ENCODE data around the gene CDKAL1. TPM values are rescaled to one million over a fixed set of nuclear protein-coding genes. Genes with fewer than 3 reads are reported as not detected.

CDKAL1 gene
- total and polyA plus RNA-seq, 2 donors (not counting 3 experiments of a cell fraction or from before 2014, with no cell fraction given): 6.1 to 20.5 TPM

DNA sequence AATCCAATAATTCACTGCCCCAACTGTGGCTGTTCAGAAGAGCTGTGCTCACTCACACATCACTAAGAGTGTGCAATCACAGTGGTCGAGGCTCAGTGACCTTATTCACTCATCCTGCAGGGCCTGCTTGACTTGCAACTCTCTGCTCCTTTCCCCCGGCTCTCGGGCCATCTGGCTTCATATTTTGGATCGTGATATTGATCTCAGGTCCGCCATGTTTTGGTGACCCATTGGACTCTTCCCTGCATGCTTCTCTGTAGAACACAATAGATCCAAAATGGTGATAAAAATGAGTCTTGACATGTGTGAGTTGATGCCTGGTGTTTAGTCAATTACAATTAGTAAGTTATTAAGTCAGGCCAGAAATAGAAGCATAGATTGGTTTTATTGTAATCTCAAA lies 745.4 kb downstream of the CDKAL1 start:
- no peak overlapping the region for H3K4me2 ChIP-seq (ENCODE audit: insufficient read depth, low read length)
- intact Hi-C loops (cut with micrococcal nuclease): no loop called here
- DNase-seq (ENCODE audit: low read depth, low spot score) (no peak), FAIRE-seq (no peak)
- H3K9me1 ChIP-seq (replicated peaks; ENCODE audit: control insufficient read depth, extremely low read depth, insufficient read depth, low read length): no peaks in the 10 kb centered on the region
- TF ChIP-seq FOS (IDR thresholded peaks at IDR 0.05; ENCODE audit: borderline replicate concordance, insufficient read depth, low read length) (no peak), CTCF (IDR thresholded peaks at IDR 0.05; ENCODE audit: extremely low read depth in 1 of 2, insufficient read depth in 1 of 2, low read depth in 1 of 2, low read length in 2 of 2) (no peak), JUN (IDR thresholded peaks at IDR 0.05; ENCODE audit: borderline replicate concordance, insufficient read depth, insufficient read length, low read depth) (no peak), POLR2A (IDR thresholded peaks at IDR 0.05; ENCODE audit: low read depth, low read length) (no peak), POLR2AphosphoS5 (IDR thresholded peaks at IDR 0.05; ENCODE audit: insufficient read depth, low read depth, low read length) (no peak), GATA2 (IDR thresholded peaks at IDR 0.05; ENCODE audit: insufficient read depth, insufficient read length, low read depth, low read length) (no peak), MAX (IDR thresholded peaks at IDR 0.05; ENCODE audit: insufficient read depth, insufficient read length) (no peak), EZH2 (IDR thresholded peaks at IDR 0.05; ENCODE audit: borderline replicate concordance, low read depth, low read length, severe bottlenecking) (no peak)
- BruUV-seq (replicated peaks): no TSS peak
- ChIA-PET CTCF (no interaction called here), POLR2A (no interaction called here)
- H3K9me3 ChIP-seq (replicated peaks; ENCODE audit: control insufficient read depth, insufficient read depth, low read length): no peaks in the 10 kb centered on the region
- H3K36me3 ChIP-seq (ENCODE audit: control insufficient read depth in 2 of 2, extremely low read depth in 1 of 2, insufficient read depth in 2 of 2, low read length in 2 of 2): no peaks in the 10 kb centered on the region
- no peaks in the 10 kb centered on the region for H3K27me3 ChIP-seq (ENCODE audit: control insufficient read depth in 2 of 2, insufficient read depth in 2 of 2, low read length in 2 of 2)
- H2AFZ ChIP-seq (ENCODE audit: low read depth, low read length): no peak overlapping the region
- no peaks in the 10 kb centered on the region for H3K4me1 ChIP-seq (ENCODE audit: control insufficient read depth, extremely low read depth, insufficient read depth, low read length)
- no peaks in the 10 kb centered on the region for H4K20me1 ChIP-seq (replicated peaks; ENCODE audit: control insufficient read depth, extremely low read depth, insufficient read depth, low read length)
- no peaks in the 10 kb centered on the region for H3K79me2 ChIP-seq (ENCODE audit: control insufficient read depth, insufficient read depth, low read length)
- dilution Hi-C loops (cut with MboI; ENCODE audit: extremely low pct_ligation_motif_present, low sequenced_read_pairs): no loop called here
- H3K4me3 ChIP-seq (replicated peaks in 1 of 3; ENCODE audit: insufficient read depth in 1 of 3, low read depth in 1 of 3, low read length in 3 of 3): no peak overlapping the region
- no peak overlapping the region for H3K27ac ChIP-seq (ENCODE audit: insufficient read depth, low read depth, low read length)
- no peak overlapping the region for H3K9ac ChIP-seq (replicated peaks; ENCODE audit: extremely low read depth, insufficient read depth, low read length)
